ENCODE data around the gene TUT1. TPM values are rescaled to one million over a fixed set of nuclear protein-coding genes. Genes with fewer than 3 reads are reported as not detected.

TUT1 gene
- total RNA-seq, 1 experiment from 2014 or later: 20.7 TPM

- Mint-ChIP-seq H3K36me3 (ENCODE audit: insufficient read depth in 1 of 3, low read depth in 3 of 3) (peaks cover 32 to 43% (median 32%) of the 10 kb centered on the region in 3 experiments), H3K4me1 (peaks cover 52 to 74% of the 10 kb centered on the region in 2 experiments), H3K27me3 (ENCODE audit: low read depth) (peaks cover 34% of the 10 kb centered on the region), H3K4me3 (peak overlapping the region; percentile 90 to 93), H3K9me3 (no peaks in the 10 kb centered on the region), H3K27ac (no peak overlapping the region)
- H3K79me1 ChIP-seq (ENCODE audit: insufficient read depth, low read depth, low read length, poor library complexity, severe bottlenecking): no peaks in the 10 kb centered on the region
- TF ChIP-seq, protein P1, sequence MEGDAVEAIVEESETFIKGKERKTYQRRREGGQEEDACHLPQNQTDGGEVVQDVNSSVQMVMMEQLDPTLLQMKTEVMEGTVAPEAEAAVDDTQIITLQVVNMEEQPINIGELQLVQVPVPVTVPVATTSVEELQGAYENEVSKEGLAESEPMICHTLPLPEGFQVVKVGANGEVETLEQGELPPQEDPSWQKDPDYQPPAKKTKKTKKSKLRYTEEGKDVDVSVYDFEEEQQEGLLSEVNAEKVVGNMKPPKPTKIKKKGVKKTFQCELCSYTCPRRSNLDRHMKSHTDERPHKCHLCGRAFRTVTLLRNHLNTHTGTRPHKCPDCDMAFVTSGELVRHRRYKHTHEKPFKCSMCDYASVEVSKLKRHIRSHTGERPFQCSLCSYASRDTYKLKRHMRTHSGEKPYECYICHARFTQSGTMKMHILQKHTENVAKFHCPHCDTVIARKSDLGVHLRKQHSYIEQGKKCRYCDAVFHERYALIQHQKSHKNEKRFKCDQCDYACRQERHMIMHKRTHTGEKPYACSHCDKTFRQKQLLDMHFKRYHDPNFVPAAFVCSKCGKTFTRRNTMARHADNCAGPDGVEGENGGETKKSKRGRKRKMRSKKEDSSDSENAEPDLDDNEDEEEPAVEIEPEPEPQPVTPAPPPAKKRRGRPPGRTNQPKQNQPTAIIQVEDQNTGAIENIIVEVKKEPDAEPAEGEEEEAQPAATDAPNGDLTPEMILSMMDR (conservative IDR thresholded peaks at IDR 0.05): no peak
- no peak overlapping the region for H4K8ac ChIP-seq (replicated peaks; ENCODE audit: insufficient read length, low read depth, low read length)
- H2AK5ac ChIP-seq (ENCODE audit: insufficient read length, low read length): no peak overlapping the region
- peaks cover 4% of the 10 kb centered on the region for H3K23me2 ChIP-seq (ENCODE audit: insufficient read length, low read depth, low read length, poor library complexity, severe bottlenecking)
- H3K4me2 ChIP-seq (ENCODE audit: insufficient read depth, insufficient read length, low read length): peak overlapping the region; percentile 39
- H2BK120ac ChIP-seq (ENCODE audit: low read depth, low read length, poor library complexity, severe bottlenecking): no peak overlapping the region
- H3T11ph ChIP-seq (ENCODE audit: low read length): no peak overlapping the region
- peaks cover 8% of the 10 kb centered on the region for H3K4me1 ChIP-seq (ENCODE audit: insufficient read depth, low read length)
- no peak overlapping the region for H3K4ac ChIP-seq (ENCODE audit: low read depth, low read length)
- no peak overlapping the region for H3K18ac ChIP-seq (ENCODE audit: insufficient read length, low read depth, low read length)
- no peak overlapping the region for H3K27ac ChIP-seq (ENCODE audit: insufficient read length, low read depth, low read length)
- no peak overlapping the region for H3K23ac ChIP-seq (ENCODE audit: insufficient read length, low read depth, low read length)
- no peak overlapping the region for H3K9ac ChIP-seq (ENCODE audit: extremely low read depth, insufficient read length, low read length)
- H2BK5ac ChIP-seq (ENCODE audit: insufficient read length, low read length): no peak overlapping the region
- H4K20me1 ChIP-seq (ENCODE audit: control insufficient read depth, insufficient read depth, insufficient read length): peaks cover 2% of the 10 kb centered on the region
- no peak overlapping the region for H2BK15ac ChIP-seq (ENCODE audit: low read depth, low read length)
- no peak overlapping the region for H2BK20ac ChIP-seq (ENCODE audit: low read depth, low read length, poor library complexity, severe bottlenecking)
- H3K27me3 ChIP-seq (ENCODE audit: insufficient read depth, low read length): peaks cover 12% of the 10 kb centered on the region; the same call in 1 of the 2 replicates
- H3K9me3 ChIP-seq (ENCODE audit: control insufficient read depth, low read depth, low read length): no peaks in the 10 kb centered on the region
- no peak overlapping the region for H2AFZ ChIP-seq (ENCODE audit: low read length)
- peak overlapping the region; percentile 16; the same call in 1 of the 2 replicates for H3K14ac ChIP-seq (ENCODE audit: insufficient read depth, low read length)
- H4K5ac ChIP-seq (ENCODE audit: insufficient read length, low read depth, low read length): no peak overlapping the region
- no peak for DNase-seq
- no peak overlapping the region for H3K56ac ChIP-seq (ENCODE audit: insufficient read length, low read depth, low read length)
- H4K91ac ChIP-seq (ENCODE audit: insufficient read length, low read depth, low read length): no peak overlapping the region
- no peaks in the 10 kb centered on the region; the same call in 1 of the 2 replicates for H3K79me2 ChIP-seq (ENCODE audit: insufficient read depth, low read length)
- WGBS (ENCODE audit: extremely low coverage, insufficient read length, low lambda C conversion rate): no CpG with 5 or more reads among the region's 13 CpGs
- H2BK12ac ChIP-seq (ENCODE audit: insufficient read length, low read depth, low read length): no peak overlapping the region
Observed at GRCh38 chr11:62603072-62603408, 11.7 kb upstream of the TUT1 start.

All from H9 (cell line).